NCI-H1105 (cell line): ENCODE results near the gene SNAPIN.

Source experiments
- DNase-seq: peaks from one replicate; lab custom pipeline; 2025; lab: John Stamatoyannopoulos, UW

The SNAPIN gene

DNA sequence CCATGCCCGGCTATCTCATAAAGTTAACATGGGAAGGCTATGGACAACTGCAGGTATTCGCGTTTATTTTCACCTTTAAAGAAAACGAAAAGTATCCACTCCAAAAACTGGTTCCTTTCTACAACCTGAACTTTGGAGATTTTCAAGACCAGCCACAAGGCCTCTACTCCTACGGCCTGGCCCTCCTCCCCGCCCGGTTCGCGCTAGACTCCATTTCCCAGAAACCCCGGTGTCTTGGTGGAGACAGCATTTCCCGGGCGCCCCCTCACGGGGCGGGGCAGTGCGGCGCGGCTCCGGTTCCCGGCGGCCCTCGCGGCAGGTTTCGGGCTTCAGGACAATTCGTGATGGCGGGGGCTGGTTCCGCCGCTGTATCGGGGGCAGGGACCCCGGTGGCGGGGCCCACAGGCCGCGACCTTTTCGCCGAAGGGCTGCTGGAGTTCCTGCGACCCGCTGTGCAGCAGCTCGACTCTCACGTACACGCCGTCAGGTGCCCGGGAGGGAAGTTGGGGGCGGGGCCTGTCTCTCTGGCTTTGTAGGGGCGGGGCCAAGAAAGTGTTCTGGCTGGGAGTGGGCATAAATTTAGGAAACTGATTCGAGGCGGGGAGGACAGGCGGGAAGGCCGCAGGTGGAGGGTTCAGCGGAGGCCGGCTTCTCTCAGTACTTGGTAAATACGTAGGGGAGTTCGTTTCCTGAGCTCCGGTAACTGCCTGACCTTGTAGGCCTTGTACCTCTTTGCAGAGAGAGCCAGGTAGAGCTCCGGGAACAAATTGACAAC, at the start of gene SNAPIN:
Gene SNAPIN, plus strand, starts transcription at position 304 of the 775 bp plus-strand sequence. Its CDS starts 41 bp downstream, at position 345.
- DNase-seq: peak; percentile 82

- DNase-seq: no peak
Observed at GRCh38 chr1:153608742-153609584, 49.5 kb upstream of the SNAPIN start.

DNA sequence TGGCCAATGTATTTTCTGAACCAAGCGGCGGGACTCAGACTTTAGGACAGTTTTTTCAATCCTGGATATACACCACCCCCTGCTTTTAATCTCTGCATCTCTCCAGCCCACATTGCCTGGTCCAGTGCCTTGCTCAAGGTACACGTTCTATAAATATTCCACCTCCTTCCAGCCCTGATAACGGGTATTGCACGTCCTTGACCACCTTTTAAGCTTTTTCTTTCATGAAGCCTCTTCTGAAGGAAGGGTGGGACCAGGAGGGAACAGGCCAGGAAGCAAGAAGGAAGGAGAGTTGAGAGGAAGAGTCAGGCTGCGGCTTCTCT, 49.0 kb upstream of the SNAPIN start:
- DNase-seq: no peak

DNA sequence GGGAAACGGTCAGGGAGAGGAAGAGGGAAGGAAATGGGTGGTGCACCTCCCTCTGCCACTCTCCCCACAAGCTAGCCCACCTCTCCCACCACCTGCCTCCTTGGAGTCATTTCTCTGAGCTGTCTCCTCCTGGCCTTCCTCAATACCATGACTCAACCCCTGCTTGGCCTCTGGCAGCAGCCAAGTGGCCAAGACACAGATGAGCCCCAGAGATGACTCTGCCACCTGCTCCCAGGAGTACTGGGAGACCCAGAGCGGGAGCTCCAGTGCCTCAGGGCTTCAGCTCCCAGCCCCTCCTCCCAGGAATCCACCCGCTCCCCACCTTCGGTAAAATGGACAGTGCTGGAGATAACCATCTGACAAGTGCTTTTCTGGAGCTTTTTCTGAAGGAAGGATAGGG, 48.2 kb upstream of the SNAPIN start:
- DNase-seq: no peak

DNA sequence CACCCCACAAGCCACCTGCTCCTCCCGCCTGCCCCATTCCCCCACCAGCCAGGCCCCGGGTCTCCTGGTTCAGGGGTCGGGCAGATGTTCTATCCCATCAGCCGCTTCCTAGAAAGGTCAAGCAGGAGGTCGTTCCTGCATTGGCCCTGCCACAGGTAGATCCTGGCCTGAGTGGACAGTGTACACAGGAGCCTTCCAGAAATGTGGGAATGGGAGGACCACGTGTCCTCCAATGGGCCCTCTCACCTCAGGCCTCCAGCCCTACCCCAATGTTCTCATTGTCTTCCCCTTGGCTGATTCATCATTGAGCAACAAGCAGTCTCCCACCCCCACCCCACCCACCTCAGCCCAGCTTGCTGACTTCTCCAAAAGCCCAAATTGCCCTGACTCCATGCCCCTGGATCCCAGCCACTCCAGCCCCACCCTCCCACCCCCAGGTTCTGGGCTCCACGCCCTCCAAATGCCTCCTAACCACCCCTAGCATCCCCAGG, 47.6 kb upstream of the SNAPIN start:
- DNase-seq: no peak

DNA sequence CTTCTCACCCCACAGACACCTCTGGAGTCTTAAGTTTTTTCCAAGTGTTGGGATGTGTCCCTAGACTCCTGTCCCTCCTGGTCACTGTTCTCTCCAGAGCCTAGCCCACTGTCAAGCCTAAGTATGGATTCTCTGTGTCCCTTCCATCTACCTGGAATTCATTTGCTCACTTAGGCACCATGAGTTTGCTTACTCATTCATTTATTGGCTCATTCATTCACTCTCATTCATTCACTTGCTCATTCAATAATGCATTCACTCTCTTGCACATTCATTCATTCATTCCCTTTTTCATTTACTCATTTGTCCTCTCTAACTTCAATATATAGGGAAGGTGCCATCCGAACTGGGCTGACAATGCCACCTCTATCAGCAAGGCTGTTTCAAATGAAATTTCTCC, 47.1 kb upstream of the SNAPIN start:
- no peak for DNase-seq

- DNase-seq: no peak
Observed at GRCh38 chr1:153612111-153612754, 46.3 kb upstream of the SNAPIN start.

GRCh38 chr1:153612755-153613331, 45.7 kb upstream of the SNAPIN start, which contains the start of gene S100A16:
Gene S100A16 (minus strand): TSS chr1:153613137. CDS start chr1:153608151, 4,986 bp downstream.
- no peak for DNase-seq

DNA sequence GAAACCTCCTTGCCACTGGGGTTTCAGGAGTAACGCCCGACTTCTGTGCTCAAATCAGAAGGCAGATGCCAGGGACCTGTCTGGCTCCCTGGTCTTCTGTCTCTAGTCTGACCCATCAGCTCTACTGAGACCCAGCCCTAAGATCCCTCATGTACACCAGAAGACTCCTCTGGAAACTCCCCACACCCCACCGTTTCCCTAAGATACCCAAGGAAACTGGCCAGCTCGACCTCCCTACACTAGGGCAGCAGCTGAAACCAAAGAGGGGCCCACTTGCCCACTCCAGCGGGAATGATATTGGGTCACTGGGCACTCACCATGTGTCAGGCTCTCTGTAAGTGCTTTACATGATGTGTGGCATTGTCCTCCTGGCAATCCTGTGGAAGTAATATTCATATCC, 45.1 kb upstream of the SNAPIN start:
- DNase-seq: no peak

DNA sequence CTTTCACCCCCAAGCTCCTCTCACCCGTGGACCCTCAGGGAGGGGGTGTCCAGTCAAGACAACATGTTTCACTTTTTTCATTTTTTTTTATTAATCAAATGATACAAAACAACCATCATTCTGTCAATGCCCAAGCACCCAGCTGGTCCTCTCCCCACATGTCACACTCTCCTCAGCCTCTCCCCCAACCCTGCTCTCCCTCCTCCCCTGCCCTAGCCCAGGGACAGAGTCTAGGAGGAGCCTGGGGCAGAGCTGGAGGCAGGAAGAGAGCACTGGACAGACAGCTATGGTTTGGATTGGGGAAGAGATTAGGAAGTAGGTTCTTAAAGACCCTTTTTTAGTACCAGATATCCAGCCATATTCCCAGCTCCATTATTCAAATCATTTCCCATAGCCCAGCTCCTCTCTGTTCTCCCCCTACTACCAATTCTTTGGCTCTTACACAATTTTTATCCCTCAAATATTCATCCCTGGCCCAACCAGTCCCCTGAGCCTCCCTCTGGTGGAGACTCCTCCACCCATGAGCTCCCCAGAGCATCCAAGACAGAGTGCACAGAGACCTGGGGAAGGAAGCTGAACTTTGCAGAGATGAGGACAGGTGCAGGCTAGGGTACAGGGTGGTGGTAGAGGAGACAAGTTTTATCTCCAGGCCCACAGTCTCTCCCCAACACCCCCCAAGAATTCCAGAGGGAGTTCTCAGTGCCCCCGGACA, 44.2 kb upstream of the SNAPIN start:
- no peak for DNase-seq

GRCh38 chr1:153614906-153615305, 43.6 kb upstream of the SNAPIN start:
- no peak for DNase-seq

DNA sequence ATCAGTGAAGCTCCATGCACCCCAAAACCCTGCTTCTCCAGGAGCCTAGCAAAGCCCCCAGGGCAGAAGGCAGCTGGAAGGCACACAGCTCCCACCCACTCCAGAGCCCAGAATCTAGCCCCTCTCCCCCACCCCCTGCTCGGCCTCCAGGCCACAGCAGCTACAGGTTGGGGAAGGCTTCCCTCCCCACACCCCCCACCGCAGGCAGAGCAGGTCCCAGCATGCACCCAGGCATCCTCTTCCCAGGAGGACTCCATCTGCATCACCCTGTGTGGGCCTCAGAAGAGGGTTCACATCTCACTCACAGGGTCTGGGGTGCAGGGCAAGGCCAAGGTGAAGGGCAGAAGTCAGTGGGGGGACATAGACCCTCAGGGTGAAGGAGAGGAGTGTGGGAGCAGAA, 43.1 kb upstream of the SNAPIN start:
- DNase-seq: no peak

- no peak for DNase-seq
Observed at GRCh38 chr1:153616144-153616916, 42.2 kb upstream of the SNAPIN start, which contains the start of gene S100A14. Gene S100A14 (minus strand): TSS chr1:153616325. CDS start chr1:153615858, 467 bp downstream.

DNA sequence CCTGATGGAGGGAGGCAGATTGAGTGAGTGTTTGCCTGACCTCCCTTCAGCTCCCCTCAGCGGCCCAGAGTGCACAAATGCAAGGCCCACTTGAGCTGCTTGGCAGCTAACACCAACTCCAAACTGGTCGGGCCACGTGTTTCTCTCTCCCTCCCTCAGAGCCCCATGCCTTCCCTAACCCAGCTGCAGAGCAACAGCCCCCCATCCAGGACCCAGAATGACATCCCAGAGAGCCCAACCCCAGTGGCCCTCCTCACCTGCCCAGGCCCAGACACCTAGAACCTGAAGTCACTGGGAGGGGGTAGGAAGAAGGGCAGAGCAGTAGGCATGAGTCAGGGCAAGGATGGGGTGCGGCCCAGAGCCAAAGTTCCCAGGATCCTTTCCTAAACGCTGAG, 41.6 kb upstream of the SNAPIN start:
- no peak for DNase-seq

DNA sequence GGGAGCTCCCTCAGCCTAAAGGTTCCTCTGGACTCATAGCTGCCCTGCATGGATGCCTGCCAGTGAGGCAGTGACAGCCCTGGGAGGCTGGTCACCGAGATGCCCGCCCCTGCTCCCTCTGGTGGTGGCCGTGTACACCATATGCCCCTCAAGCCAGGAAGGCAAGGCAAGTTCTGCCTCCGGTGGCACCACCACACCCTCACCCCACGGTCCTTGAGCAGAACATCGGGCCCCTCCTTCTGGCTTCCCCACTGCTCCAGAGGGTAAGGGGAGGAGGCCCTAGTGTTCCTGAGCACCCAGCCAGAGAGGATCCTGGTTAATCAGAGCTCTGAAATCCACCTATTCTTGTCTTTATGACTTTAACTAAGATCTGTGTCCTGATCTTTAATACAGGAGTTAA, 40.8 kb upstream of the SNAPIN start:
- DNase-seq: peak; percentile 50

DNA sequence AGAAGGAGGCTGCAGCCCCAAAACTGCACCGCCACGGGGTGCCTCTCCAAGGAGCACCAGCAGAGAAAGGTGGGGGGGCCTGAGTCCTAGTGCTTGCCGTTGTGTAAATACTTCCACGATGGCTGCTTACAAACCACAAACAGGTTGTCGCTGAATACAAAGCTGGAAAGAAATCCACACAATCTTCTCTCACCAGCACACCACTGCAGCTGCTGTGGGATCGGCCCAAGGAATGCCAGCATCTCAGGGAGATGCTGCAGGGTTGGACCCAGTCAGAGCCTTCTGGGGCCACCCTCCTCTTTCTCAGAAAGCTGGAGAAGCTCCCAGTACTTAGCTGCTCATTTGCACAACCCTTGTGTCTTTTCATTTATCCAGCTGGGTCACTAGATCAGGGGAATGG, 39.3 kb upstream of the SNAPIN start:
- DNase-seq: no peak

GRCh38 chr1:153623101-153623500, 35.4 kb upstream of the SNAPIN start:
- DNase-seq: no peak

GRCh38 chr1:153624965-153625611, 33.4 kb upstream of the SNAPIN start:
- DNase-seq: no peak

DNA sequence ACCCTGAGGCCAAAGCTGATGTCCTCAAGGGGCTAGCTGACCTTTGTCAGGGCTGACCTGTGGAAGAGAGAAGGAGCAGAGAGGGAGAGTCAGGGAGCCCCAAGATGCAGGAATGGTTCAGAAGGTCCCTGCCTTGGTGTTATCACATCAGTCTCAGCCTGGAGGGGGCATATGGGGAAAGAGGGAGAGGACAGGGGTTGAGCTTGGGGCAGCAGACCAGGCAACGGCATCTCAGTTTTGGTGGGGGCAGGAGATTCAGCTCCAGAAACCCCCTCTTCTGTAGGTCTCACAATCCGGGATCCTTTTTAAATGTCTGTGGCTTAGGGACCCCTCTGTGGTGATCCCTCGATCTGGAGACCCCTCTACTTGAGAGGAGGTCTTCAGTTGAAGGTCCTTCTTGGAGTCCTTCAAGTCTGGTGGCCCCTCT, 32.0 kb upstream of the SNAPIN start:
- DNase-seq: no peak
